HEK293 (cell line): ENCODE results near the gene DLGAP4.

Source experiments
- CTCF ChIP-seq: fragments of 450-650 bp; formaldehyde crosslinking; IDR thresholded peaks from 2 replicates; pipeline ENCODE4 v1.5.1; 2016; ENCODE audit warnings: missing biosample characterization, missing genetic modification characterization
- EGR2 ChIP-seq: fragments of 450-650 bp; formaldehyde crosslinking; IDR thresholded peaks from 2 replicates; pipeline ENCODE4 v1.5.1; 2016; ENCODE audit warnings: low read depth, missing biosample characterization, missing genetic modification characterization
- MYNN ChIP-seq: fragments of 450-650 bp; formaldehyde crosslinking; IDR thresholded peaks from 2 replicates; pipeline ENCODE4 v1.5.1; 2016; ENCODE audit warnings: missing biosample characterization, missing genetic modification characterization, borderline replicate concordance
- SETDB1 ChIP-seq: IDR thresholded peaks from one replicate; pipeline ENCODE4 v1.6.1; 2017; ENCODE audit warnings: mild to moderate bottlenecking, low read length, moderate library complexity, mixed read lengths; ENCODE audit not compliant: insufficient read length
- SP3 ChIP-seq: fragments of 450-650 bp; formaldehyde crosslinking; IDR thresholded peaks from 2 replicates; pipeline ENCODE4 v1.5.1; 2016; ENCODE audit warnings: missing biosample characterization, missing genetic modification characterization
- ZNF48 ChIP-seq: fragments of 450-650 bp; formaldehyde crosslinking; IDR thresholded peaks from 2 replicates; pipeline ENCODE4 v1.5.1; 2016; ENCODE audit warnings: missing biosample characterization, missing genetic modification characterization
- ZNF513 ChIP-seq: fragments of 450-650 bp; IDR thresholded peaks from 2 replicates; pipeline ENCODE4 v1.5.1; 2018; ENCODE audit warnings: missing biosample characterization, missing genetic modification characterization
- ZNF549 ChIP-seq: fragments of 450-650 bp; IDR thresholded peaks from 2 replicates; pipeline ENCODE4 v1.5.1; 2018; ENCODE audit warnings: missing biosample characterization, missing genetic modification characterization, mild to moderate bottlenecking, inconsistent platforms, moderate library complexity
- ZNF560 ChIP-seq: fragments of 450-650 bp; formaldehyde crosslinking; IDR thresholded peaks from 2 replicates; pipeline ENCODE4 v1.5.1; 2017; ENCODE audit warnings: missing biosample characterization, missing genetic modification characterization, borderline replicate concordance
- ZNF639 ChIP-seq: fragments of 450-650 bp; formaldehyde crosslinking; IDR thresholded peaks from 2 replicates; pipeline ENCODE4 v1.5.1; 2016; ENCODE audit warnings: missing biosample characterization, missing genetic modification characterization
- ZNF76 ChIP-seq: fragments of 450-650 bp; formaldehyde crosslinking; IDR thresholded peaks from 2 replicates; pipeline ENCODE4; 2016; ENCODE audit warnings: low read depth, missing biosample characterization, missing genetic modification characterization, borderline replicate concordance

GRCh38 chr20:36320898-36321695 lies 15.0 kb downstream of the DLGAP4 start:
- TF ChIP-seq CTCF (tag by site-specific recombination) (no peak), ZNF560 (tag by site-specific recombination) (no peak), EGR2 (tag by site-specific recombination) (no peak), ZNF76 (tag by site-specific recombination) (no peak), SP3 (tag by site-specific recombination) (no peak), ZNF639 (tag by site-specific recombination) (no peak), ZNF48 (no peak), MYNN (tag by site-specific recombination) (no peak), SETDB1 (no peak), ZNF513 (tag by site-specific recombination) (no peak), ZNF549 (no peak)
